ENCODE data around the gene TSHZ3.

Gene TSHZ3

GRCh38 chr19:31286491-31286890 lies 62.7 kb downstream of the TSHZ3 start:
- no peak for DNase-seq (ENCODE audit: low read depth)

GRCh38 chr19:31285744-31286143 lies 63.5 kb downstream of the TSHZ3 start:
- no peak for DNase-seq (ENCODE audit: low read depth)

GRCh38 chr19:31284621-31285020 lies 64.6 kb downstream of the TSHZ3 start:
- no peak for DNase-seq (ENCODE audit: low read depth)

- no peak for DNase-seq (ENCODE audit: low read depth)
Measured at GRCh38 chr19:31283701-31284100, 65.5 kb downstream of the TSHZ3 start.

DNA sequence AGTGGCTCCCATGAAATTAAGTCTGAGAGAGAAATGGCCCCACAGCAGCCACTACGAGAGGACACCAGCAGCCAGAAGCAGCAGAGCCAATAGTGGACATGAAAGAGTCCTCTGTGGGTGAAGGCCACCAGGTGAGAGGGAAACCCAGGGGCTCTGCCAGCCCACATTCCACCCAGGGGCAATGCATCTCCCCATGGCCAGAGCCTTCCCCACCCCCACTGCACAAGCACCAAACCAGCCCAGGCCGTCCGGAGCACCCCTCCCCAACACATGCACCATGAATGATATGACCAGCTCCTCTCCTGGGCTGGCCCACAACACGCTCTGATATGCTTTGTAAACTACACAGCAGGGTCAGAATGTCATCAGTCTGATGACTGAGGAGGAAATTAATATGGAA lies 66.9 kb downstream of the TSHZ3 start:
- DNase-seq (ENCODE audit: low read depth), result no peak

DNA sequence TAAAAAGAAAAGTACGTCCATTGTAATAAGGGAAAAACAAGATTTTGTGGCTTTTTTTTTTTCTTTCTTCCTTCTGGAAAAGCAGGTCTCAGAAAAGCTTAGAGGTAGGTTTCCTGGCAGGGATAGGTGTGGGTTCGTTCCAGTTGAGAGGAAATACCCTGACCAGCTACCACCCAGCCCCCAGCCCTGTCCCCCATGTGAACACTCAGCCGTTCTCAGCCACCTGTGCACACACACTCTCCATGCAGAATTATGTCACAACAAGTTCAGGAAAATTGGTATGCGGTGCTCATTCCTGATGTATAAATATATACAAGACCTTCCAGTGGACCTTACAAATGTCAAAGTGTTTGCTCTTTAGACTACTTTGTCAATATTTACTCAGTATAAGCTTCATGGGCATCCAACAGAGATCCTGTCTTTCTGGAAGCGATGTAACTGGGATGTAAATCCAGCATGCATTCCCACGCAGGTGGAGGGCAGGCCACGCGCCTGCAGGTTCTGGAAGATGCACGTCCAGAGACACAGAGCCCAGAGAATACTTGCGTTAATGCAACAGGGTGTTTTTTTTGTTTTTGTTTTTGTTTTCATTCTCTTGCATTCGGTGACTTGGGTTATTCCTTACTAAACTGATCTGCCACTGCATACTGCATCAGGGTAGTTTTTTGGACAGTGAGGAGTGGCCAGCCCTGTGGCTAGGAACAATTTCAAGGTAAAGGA lies 68.8 kb downstream of the TSHZ3 start:
- no peak for DNase-seq (ENCODE audit: low read depth)

DNA sequence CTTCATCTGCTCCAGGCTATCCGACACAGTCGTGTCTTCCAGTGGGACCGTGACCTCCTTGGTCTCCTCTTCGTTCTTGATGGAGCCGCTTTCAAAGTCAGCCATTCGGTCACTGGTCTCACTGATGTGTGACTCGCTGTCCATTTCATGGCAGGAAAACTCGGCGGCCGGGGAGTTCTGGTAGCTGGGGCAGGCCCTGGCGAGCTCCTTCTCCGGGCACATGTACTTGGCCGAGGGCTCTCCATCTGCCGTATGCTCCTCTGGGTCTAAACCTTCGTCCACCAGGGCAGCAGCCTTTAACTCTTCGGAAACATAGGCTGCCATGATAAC lies 69.8 kb downstream of the TSHZ3 start:
- no peak for DNase-seq (ENCODE audit: low read depth)

DNA sequence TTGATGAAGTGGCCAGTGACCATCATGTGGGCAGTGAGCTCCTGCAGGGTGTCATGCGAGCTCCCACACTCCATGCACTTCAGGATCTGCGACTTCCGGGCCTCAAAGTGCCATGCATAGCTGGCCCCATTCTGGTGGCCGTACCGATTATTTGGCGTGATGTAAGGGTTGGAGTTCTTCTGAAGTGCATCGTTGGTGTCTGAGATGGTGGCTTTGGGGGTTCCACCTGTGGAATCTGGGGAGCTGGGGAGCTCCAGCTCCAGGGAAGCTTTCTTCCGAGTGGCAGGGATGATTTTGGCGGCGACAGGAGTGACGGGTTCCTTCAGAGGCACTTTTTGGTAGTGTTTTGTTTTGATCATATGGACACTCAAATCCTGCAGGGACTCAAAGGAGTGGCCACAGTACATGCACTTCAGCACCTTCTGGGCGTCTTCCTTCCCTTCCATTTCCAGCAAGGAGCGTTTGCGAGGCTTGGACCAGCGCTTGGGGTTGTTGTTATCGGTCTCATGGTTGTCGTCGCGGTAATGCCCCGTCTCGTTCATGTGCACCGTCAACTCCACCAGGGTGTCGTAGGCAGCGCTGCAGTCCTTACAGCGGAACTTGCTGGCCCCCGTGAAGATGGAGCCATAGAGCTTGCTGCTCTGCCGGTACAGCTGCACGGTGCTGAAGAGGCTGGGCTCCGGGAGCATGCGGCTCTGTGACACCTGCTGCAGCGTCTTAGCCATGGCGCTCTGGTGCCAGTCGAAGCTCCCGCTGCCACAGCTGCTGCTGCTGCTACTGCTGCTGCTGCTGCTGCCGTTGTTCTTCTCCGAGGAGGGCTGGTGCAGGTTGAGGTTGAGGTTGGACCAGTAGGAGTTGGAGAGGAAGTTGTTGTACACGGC lies 70.4 kb downstream of the TSHZ3 start:
- no peak for DNase-seq (ENCODE audit: low read depth)

GRCh38 chr19:31277516-31277915 lies 71.7 kb downstream of the TSHZ3 start:
- no peak for DNase-seq (ENCODE audit: low read depth)

DNA sequence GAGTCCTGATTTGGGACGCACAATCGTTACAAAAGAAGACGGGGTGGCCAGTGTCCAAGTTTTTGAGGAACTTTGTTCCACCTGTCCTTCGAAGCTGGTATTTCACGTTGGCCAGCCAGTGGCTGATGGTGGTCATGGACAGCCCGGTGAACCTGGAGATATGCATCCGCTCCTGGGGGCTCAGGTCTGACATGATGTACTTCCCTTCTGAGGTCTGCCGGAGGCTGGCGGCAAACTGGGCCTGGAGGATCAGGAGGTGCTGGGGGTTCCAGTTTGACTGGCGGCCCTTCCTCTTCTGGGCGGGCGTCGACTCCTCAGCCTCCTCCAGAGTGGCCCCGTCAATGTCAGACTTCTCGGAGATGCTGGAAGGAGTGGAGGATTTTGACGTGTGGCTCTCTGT lies 72.4 kb downstream of the TSHZ3 start:
- DNase-seq (ENCODE audit: low read depth), result no peak

- no peak for DNase-seq (ENCODE audit: low read depth)
Measured at GRCh38 chr19:31275068-31275334, 74.2 kb downstream of the TSHZ3 start.

- no peak for DNase-seq (ENCODE audit: low read depth)
Measured at GRCh38 chr19:31274251-31275067, 74.8 kb downstream of the TSHZ3 start.

GRCh38 chr19:31272583-31273106 lies 76.6 kb downstream of the TSHZ3 start:
- DNase-seq (ENCODE audit: low read depth), result no peak

- DNase-seq (ENCODE audit: low read depth), result no peak
Measured at GRCh38 chr19:31271306-31271911, 77.8 kb downstream of the TSHZ3 start.

- no peak for DNase-seq (ENCODE audit: low read depth)
Measured at GRCh38 chr19:31270897-31271296, 78.3 kb downstream of the TSHZ3 start.

- no peak for DNase-seq (ENCODE audit: low read depth)
Measured at GRCh38 chr19:31269425-31270127, 79.7 kb downstream of the TSHZ3 start.

GRCh38 chr19:31268751-31269383 lies 80.4 kb downstream of the TSHZ3 start:
- no peak for DNase-seq (ENCODE audit: low read depth)

DNA sequence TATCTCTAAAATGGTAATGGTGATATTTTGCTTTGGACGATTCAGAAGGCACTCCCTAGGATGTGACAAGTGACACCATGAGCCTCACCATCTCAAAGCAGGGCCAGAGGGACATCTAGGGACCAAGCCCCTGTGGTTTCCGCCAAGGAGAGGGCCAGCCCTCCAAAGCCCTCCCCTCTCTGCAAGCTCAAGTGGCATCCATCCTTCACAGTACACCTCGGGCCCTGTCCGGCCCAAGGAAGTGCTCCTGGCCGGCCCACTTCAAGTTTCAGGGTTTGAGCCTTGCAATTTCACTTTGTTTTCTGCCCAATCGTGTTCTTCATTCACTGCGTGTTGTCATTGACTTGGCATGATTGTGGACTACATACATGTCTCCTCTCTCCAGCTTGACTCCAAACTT lies 82.5 kb downstream of the TSHZ3 start:
- no peak for DNase-seq (ENCODE audit: low read depth)

DNA sequence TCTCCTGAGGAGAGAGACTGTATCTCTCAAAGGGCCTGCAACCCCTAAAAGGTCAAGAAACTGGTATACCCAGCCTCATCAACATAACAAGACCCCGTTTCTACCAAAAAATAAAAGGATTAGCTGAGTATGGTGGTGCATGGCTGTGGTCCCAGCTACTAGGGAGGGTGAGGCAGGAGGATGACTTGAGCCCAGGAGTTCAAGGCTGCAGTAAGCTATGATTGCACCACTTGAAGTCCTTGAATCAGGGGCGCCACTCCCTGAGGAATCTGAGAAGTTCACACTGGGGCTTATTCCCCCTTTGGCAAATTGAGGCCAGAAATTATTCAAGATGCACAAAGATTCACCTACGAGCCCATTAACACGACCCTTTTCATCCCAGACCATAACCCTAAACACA lies 83.0 kb downstream of the TSHZ3 start:
- no peak for DNase-seq (ENCODE audit: low read depth)

- no peak for DNase-seq (ENCODE audit: low read depth)
Measured at GRCh38 chr19:31264041-31264778, 85.0 kb downstream of the TSHZ3 start.

DNA sequence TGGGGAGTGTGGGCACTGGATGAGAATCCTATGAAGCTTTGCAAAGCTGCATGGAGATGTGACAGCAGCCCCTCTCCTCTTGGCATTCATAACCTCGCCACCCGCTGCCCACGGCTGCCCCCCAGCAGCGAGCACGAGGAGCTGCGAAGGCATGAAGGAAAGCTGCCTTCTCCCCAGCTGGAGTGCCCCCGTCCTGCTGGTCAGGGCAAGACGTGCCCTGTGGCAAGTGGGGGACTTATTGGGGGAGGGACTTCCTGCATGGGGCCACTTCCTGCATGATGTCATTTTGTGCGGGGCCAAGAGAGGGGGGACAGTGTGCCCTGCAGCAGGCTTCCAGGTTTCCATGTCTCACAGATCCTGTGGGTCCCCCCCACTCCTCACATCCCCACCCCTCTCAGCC lies 85.9 kb downstream of the TSHZ3 start:
- DNase-seq (ENCODE audit: low read depth), result no peak
